H9 (cell line): ENCODE measurements around the gene CPT1A. TPM values are rescaled to one million over a fixed set of nuclear protein-coding genes. Genes with fewer than 3 reads are reported as not detected.

ENCODE experiments used
- DNase-seq: peaks from one replicate; pipeline ENCODE4 v3.0.0-alpha.2; 2017
- H2AFZ ChIP-seq: one replicate; pipeline ENCODE4 v1.6.1; 2013; ENCODE audit warnings: mild to moderate bottlenecking, low read length, control low read depth, moderate library complexity
- H2AK5ac ChIP-seq: 2 replicates; pipeline ENCODE4 v1.6.1; 2013; ENCODE audit warnings: low read length, control low read depth, mixed read lengths; ENCODE audit not compliant: insufficient read length
- H2BK120ac ChIP-seq: one replicate; pipeline ENCODE4 v1.6.1; 2013; ENCODE audit warnings: low read depth, mild to moderate bottlenecking, low read length, control low read depth, inconsistent platforms; ENCODE audit not compliant: poor library complexity, severe bottlenecking
- H2BK12ac ChIP-seq: 2 replicates; pipeline ENCODE4 v1.6.1; 2013; ENCODE audit warnings: low read length, control low read depth, mixed read lengths, low read depth; ENCODE audit not compliant: insufficient read length
- H2BK15ac ChIP-seq: 2 replicates; pipeline ENCODE4 v1.6.1; 2013; ENCODE audit warnings: low read depth, low read length, control low read depth
- H2BK20ac ChIP-seq: one replicate; pipeline ENCODE4 v1.6.1; 2013; ENCODE audit warnings: low read depth, mild to moderate bottlenecking, low read length, control low read depth, inconsistent platforms; ENCODE audit not compliant: poor library complexity, severe bottlenecking
- H2BK5ac ChIP-seq: 2 replicates; pipeline ENCODE4 v1.6.1; 2013; ENCODE audit warnings: low read length, control low read depth, mixed read lengths; ENCODE audit not compliant: insufficient read length
- H3K14ac ChIP-seq: 2 replicates; pipeline ENCODE4 v1.6.1; 2013; ENCODE audit warnings: low read length, control low read depth; ENCODE audit not compliant: insufficient read depth
- H3K18ac ChIP-seq: 2 replicates; pipeline ENCODE4 v1.6.1; 2013; ENCODE audit warnings: low read depth, mild to moderate bottlenecking, mixed read lengths, low read length, control low read depth; ENCODE audit not compliant: insufficient read length
- H3K23ac ChIP-seq: 2 replicates; pipeline ENCODE4 v1.6.1; 2013; ENCODE audit warnings: low read length, control low read depth, mixed read lengths, low read depth; ENCODE audit not compliant: insufficient read length
- H3K23me2 ChIP-seq: 2 replicates; pipeline ENCODE4 v1.6.1; 2013; ENCODE audit warnings: low read depth, mild to moderate bottlenecking, mixed read lengths, low read length, control low read depth; ENCODE audit not compliant: insufficient read length, poor library complexity, severe bottlenecking
- H3K27ac ChIP-seq: 2 replicates; pipeline ENCODE4 v1.5.1; 2013; ENCODE audit warnings: low read length, control low read depth, mixed read lengths, low read depth; ENCODE audit not compliant: insufficient read length
- H3K27me3 ChIP-seq: 2 replicates; pipeline ENCODE4 v1.6.1; 2013; ENCODE audit warnings: low read length, control low read depth, inconsistent platforms; ENCODE audit not compliant: insufficient read depth
- H3K4ac ChIP-seq: 2 replicates; pipeline ENCODE4 v1.6.1; 2013; ENCODE audit warnings: low read depth, mild to moderate bottlenecking, control low read depth, inconsistent platforms, low read length, moderate library complexity
- H3K4me1 ChIP-seq: 2 replicates; pipeline ENCODE4 v1.6.1; 2013; ENCODE audit warnings: low read length, control low read depth, inconsistent platforms; ENCODE audit not compliant: insufficient read depth
- H3K4me2 ChIP-seq: 2 replicates; pipeline ENCODE4 v1.6.1; 2013; ENCODE audit warnings: low read length, control low read depth, mixed read lengths; ENCODE audit not compliant: insufficient read length, insufficient read depth
- H3K56ac ChIP-seq: 2 replicates; pipeline ENCODE4 v1.6.1; 2013; ENCODE audit warnings: low read depth, mild to moderate bottlenecking, mixed read lengths, low read length, control low read depth; ENCODE audit not compliant: insufficient read length
- H3K79me1 ChIP-seq: 2 replicates; pipeline ENCODE4 v1.6.1; 2013; ENCODE audit warnings: low read depth, mild to moderate bottlenecking, moderate library complexity, low read length, control low read depth, inconsistent platforms; ENCODE audit not compliant: insufficient read depth, poor library complexity, severe bottlenecking
- H3K79me2 ChIP-seq: 2 replicates; pipeline ENCODE4 v1.6.1; 2013; ENCODE audit warnings: low read length, control low read depth, inconsistent platforms; ENCODE audit not compliant: insufficient read depth
- H3K9ac ChIP-seq: 2 replicates; pipeline ENCODE4 v1.6.1; 2013; ENCODE audit warnings: low read length, control low read depth, mixed read lengths; ENCODE audit not compliant: insufficient read length; ENCODE audit errors: extremely low read depth
- H3K9me3 ChIP-seq: one replicate; pipeline ENCODE4 v1.6.1; 2013; ENCODE audit warnings: low read depth, low read length, inconsistent platforms; ENCODE audit not compliant: control insufficient read depth
- H3T11ph ChIP-seq: one replicate; pipeline ENCODE4 v1.6.1; 2013; ENCODE audit warnings: mild to moderate bottlenecking, low read length, control low read depth, inconsistent platforms
- H4K20me1 ChIP-seq: one replicate; pipeline ENCODE4 v1.6.1; 2013; ENCODE audit not compliant: control insufficient read depth, insufficient read length, insufficient read depth
- H4K5ac ChIP-seq: 2 replicates; pipeline ENCODE4 v1.6.1; 2013; ENCODE audit warnings: low read depth, mild to moderate bottlenecking, mixed read lengths, low read length, control low read depth; ENCODE audit not compliant: insufficient read length
- H4K8ac ChIP-seq: replicated peaks from 2 replicates; pipeline ENCODE4 v1.6.1; 2013; ENCODE audit warnings: low read length, control low read depth, mixed read lengths, low read depth; ENCODE audit not compliant: insufficient read length
- H4K91ac ChIP-seq: 2 replicates; pipeline ENCODE4 v1.6.1; 2013; ENCODE audit warnings: low read depth, mild to moderate bottlenecking, moderate library complexity, mixed read lengths, low read length, control low read depth; ENCODE audit not compliant: insufficient read length
- H3K27ac Mint-ChIP-seq, 3 experiments: 2 replicates in 2 of 3; 3 replicates in 1 of 3; pipeline ENCODE4 v1.8.0; 2020 to 2021; ENCODE audit warnings: mixed read lengths in 3 of 3, mild to moderate bottlenecking in 1 of 3, moderate library complexity in 1 of 3
- H3K27me3 Mint-ChIP-seq: 2 replicates; pipeline ENCODE4 v1.8.0; 2021; ENCODE audit warnings: low read depth, mild to moderate bottlenecking, moderate library complexity, mixed read lengths
- H3K36me3 Mint-ChIP-seq, 3 experiments: 2 replicates in 2 of 3; 3 replicates in 1 of 3; pipeline ENCODE4 v1.8.0; 2020 to 2021; ENCODE audit warnings: low read depth in 3 of 3, mixed read lengths in 3 of 3; ENCODE audit not compliant: insufficient read depth in 1 of 3
- H3K4me1 Mint-ChIP-seq, 2 experiments: 2 replicates each; pipeline ENCODE4 v1.8.0; 2020; ENCODE audit warnings: mixed read lengths in 2 of 2
- H3K4me3 Mint-ChIP-seq, 2 experiments: 2 replicates in 1 of 2; 3 replicates in 1 of 2; pipeline ENCODE4 v1.8.0; 2020 to 2021; ENCODE audit warnings: mild to moderate bottlenecking in 2 of 2, mixed read lengths in 2 of 2, moderate library complexity in 1 of 2
- H3K9me3 Mint-ChIP-seq, 2 experiments: 2 replicates in 1 of 2; 3 replicates in 1 of 2; pipeline ENCODE4 v1.8.0; 2020; ENCODE audit warnings: mild to moderate bottlenecking in 2 of 2, mixed read lengths in 2 of 2, moderate library complexity in 1 of 2
- CTCF ChIP-seq: fragments of 200-600 bp; sonication (generic); conservative IDR thresholded peaks from 3 replicates; pipeline ENCODE4 v1.8.0; 2021; ENCODE audit warnings: antibody characterized with exemption, mild to moderate bottlenecking
- WGBS: extraction: QIAGEN DNeasy Blood & Tissue Kit; methylation state at CpG from one replicate; pipeline ENCODE4 v1.1.7; 2013; ENCODE audit warnings: missing lambda C conversion rate, low lambda C conversion rate, mixed read lengths; ENCODE audit not compliant: insufficient read length; ENCODE audit errors: extremely low coverage; 5-methylcytosine and 5-hydroxymethylcytosine counted together
- total RNA-seq: library from RNA; stranded (reverse); gene quantifications from 2 replicates; pipeline ENCODE4 v1.2.1, GENCODE V29; 2021

CPT1A gene
- total RNA-seq, 1 experiment from 2014 or later, result 7.5 TPM

DNA sequence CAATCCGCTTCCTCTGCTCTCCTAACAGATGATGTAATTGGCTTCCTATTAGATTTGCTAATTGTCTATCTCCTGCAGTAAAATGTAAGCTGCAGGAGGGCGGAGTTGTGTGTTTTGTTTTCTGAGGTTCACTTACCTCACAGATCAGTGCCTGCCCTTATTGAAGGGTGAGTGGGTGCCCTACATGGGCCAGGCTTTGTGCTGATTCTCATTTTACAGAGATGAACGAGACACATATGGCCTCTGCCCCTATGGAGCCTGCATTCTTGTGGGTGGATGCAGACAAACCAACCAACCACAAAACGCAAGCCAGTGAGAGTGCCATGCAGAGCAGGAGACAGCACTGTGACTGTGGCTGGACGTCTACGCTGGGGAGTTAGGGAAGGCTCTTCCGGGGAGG lies 100.3 kb downstream of the CPT1A start:
- Histone ChIP-seq H2BK20ac (no peak overlapping the region), H4K91ac (no peak overlapping the region), H4K20me1 (no peaks in the 10 kb centered on the region), H3K18ac (no peak overlapping the region), H3K14ac (no peak overlapping the region), H2BK12ac (no peak overlapping the region), H3K79me2 (no peaks in the 10 kb centered on the region), H3K4me2 (no peak overlapping the region), H3K9ac (no peak overlapping the region), H2BK5ac (no peak overlapping the region), H3K4ac (no peak overlapping the region), H3K23me2 (no peaks in the 10 kb centered on the region), H2BK120ac (no peak overlapping the region), H3T11ph (no peak overlapping the region), H2AK5ac (no peak overlapping the region), H4K8ac (no peak overlapping the region), H3K56ac (no peak overlapping the region), H3K79me1 (no peaks in the 10 kb centered on the region), H2BK15ac (no peak overlapping the region), H3K27me3 (no peaks in the 10 kb centered on the region), H3K27ac (no peak overlapping the region), H3K9me3 (no peaks in the 10 kb centered on the region), H3K4me1 (no peaks in the 10 kb centered on the region), H3K23ac (no peak overlapping the region), H4K5ac (no peak overlapping the region), H2AFZ (no peak overlapping the region)
- H3K9me3 Mint-ChIP-seq, result no peaks in the 10 kb centered on the region
- H3K4me1 Mint-ChIP-seq, result peaks cover 9 to 13% of the 10 kb centered on the region in 2 experiments
- H3K27ac Mint-ChIP-seq, result peak overlapping the region in 2 of 3 experiments; percentile 37 to 51; a peak in 2 of 7 replicates
- TF ChIP-seq CTCF, result no peak
- H3K27me3 Mint-ChIP-seq, result no peaks in the 10 kb centered on the region
- H3K4me3 Mint-ChIP-seq, result peak overlapping the region in 1 of 2 experiments; percentile 1; a peak in 1 of 5 replicates
- DNase-seq, result no peak
- H3K36me3 Mint-ChIP-seq, result peaks cover 12 to 72% (median 56%) of the 10 kb centered on the region in 3 experiments; a peak in 6 of 7 replicates
- WGBS, result no CpG with 5 or more reads among the region's 7 CpGs
